Measurements from ENCODE around the gene ANXA9.

DNA sequence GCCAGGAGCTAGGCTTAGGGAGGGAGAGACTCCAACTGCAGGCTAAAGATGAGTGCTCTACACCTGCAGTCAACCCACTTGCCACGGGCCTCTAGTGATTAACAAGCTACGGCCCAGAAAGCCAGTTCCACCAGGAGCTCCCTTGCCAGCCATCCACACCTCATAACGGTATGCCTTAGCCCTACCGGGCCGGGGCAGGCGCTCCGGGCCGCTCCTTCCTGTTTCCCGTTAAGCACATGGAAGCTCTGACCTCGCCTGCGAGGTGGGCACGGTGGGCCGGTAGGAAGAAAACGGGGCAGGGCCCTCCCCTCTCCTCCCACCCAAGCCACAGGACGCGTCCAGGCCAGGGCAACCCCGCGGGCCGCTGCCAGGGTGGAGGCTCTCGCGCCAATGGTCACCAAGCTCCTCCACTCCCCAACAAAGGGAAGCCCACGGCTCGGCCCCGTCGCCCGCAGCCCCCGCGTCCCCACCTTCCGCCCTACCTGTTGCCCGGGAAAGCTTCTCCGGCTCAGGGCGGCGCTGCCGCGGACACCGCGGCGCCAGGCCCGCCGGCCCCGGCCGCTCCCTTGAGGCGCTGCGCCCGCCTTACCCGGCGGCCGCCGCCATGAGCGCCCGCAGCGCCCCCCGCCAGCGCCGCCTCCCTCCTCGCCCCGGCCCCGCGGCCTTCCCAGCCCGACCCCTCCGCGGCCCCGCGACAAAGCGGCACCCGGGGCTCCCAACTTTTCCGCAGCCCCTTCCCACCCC, 8.1 kb upstream of the ANXA9 start:
- TF ChIP-seq CTCF (IDR thresholded peaks at IDR 0.05) (no peak), POLR2AphosphoS5 (IDR thresholded peaks at IDR 0.05; ENCODE audit: insufficient read depth in 1 of 2, low read depth in 1 of 2) (peak in 1 of 2 donors; percentile 53), POLR2A (IDR thresholded peaks at IDR 0.05) (no peak)
